Measurements from ENCODE around the gene SFI1.

SFI1 gene

GRCh38 chr22:31575190-31575589, 78.9 kb downstream of the SFI1 start:
- 0 out of 2 replicates have a peak overlapping the region, but pooled peaks have one; percentile 16 for H3K27ac ChIP-seq
- no peak for TF ChIP-seq CTCF (conservative IDR thresholded peaks at IDR 0.05)

GRCh38 chr22:31577711-31578110, 81.4 kb downstream of the SFI1 start:
- no peak for TF ChIP-seq CTCF (conservative IDR thresholded peaks at IDR 0.05)
- no peak overlapping the region for H3K27ac ChIP-seq

GRCh38 chr22:31578171-31578570, 81.8 kb downstream of the SFI1 start:
- peak overlapping the region; percentile 83; the same call in 1 of the 2 replicates for H3K27ac ChIP-seq
- TF ChIP-seq CTCF (conservative IDR thresholded peaks at IDR 0.05), result no peak

- TF ChIP-seq CTCF (conservative IDR thresholded peaks at IDR 0.05), result no peak
- H3K27ac ChIP-seq, result peak overlapping the region; percentile 83
Measured at GRCh38 chr22:31579835-31580242, 83.5 kb downstream of the SFI1 start.

GRCh38 chr22:31583861-31584485, 87.6 kb downstream of the SFI1 start:
- TF ChIP-seq CTCF (conservative IDR thresholded peaks at IDR 0.05), result no peak
- H3K27ac ChIP-seq, result no peak overlapping the region

- no peak for TF ChIP-seq CTCF (conservative IDR thresholded peaks at IDR 0.05)
- no peak overlapping the region for H3K27ac ChIP-seq
Measured at GRCh38 chr22:31584804-31585160, 88.4 kb downstream of the SFI1 start.

GRCh38 chr22:31585161-31585859, 89.0 kb downstream of the SFI1 start:
- no peak for TF ChIP-seq CTCF (conservative IDR thresholded peaks at IDR 0.05)
- no peak overlapping the region for H3K27ac ChIP-seq
